GM12878 (cell line): ENCODE results near the gene DMXL1. TPM values are rescaled to one million over a fixed set of nuclear protein-coding genes. Genes with fewer than 3 reads are reported as not detected.

ENCODE experiments used
- ATAC-seq: fragments of 200-7000 bp; cut with Tn5 transposase; 3 replicates; pipeline ENCODE4 v1.9.1; 2020; ENCODE audit warnings: mild to moderate bottlenecking, moderate library complexity
- BruUV-seq: library from RNA; stranded (reverse); fragments of 400-500 nt; replicated peaks from 2 replicates; lab custom pipeline; 2021; lab: Mats Ljungman, UMichigan
- CTCF ChIA-PET: fragments of 300-600 bp; sonication (Branson Sonifier 250); formaldehyde crosslinking; extraction: SDS; loops from one replicate; lab custom pipeline; 2021; ENCODE audit warnings: inconsistent platforms; lab: Yijun Ruan, JAX
- POLR2A ChIA-PET: fragments of 350-600 bp; formaldehyde crosslinking; extraction: SDS; loops from one replicate; lab custom pipeline; 2021; ENCODE audit warnings: inconsistent platforms; lab: Charles Lee
- RAD21 ChIA-PET: fragments of 300-600 bp; sonication (Branson Sonifier 250); formaldehyde crosslinking; loops from one replicate; lab custom pipeline; 2023; ENCODE audit warnings: antibody characterized with exemption; ENCODE audit not compliant: unreplicated experiment; lab: Charles Lee
- SMC1A ChIA-PET: fragments of 300-600 bp; sonication (Branson Sonifier 250); formaldehyde crosslinking; loops from one replicate; lab custom pipeline; 2023; ENCODE audit not compliant: unreplicated experiment, uncharacterized antibody; lab: Charles Lee
- DNase-seq: peaks from one replicate; pipeline ENCODE4 v3.0.0-alpha.2; 2011; ENCODE audit warnings: low read depth, low spot score
- FAIRE-seq: peaks from 3 replicates; lab custom pipeline; 2011; peaks lifted over from hg19 to GRCh38; lab: Jason Lieb, UNC
- H2AFZ ChIP-seq: 2 replicates; pipeline ENCODE4 v1.6.0; 2011; ENCODE audit warnings: low read depth, low read length, control low read depth; ENCODE audit not compliant: control insufficient read depth
- H3K27ac ChIP-seq: 2 replicates; pipeline ENCODE4 v1.5.1; 2011; ENCODE audit warnings: control low read depth; ENCODE audit not compliant: control insufficient read depth, insufficient read depth
- H3K27me3 ChIP-seq, 2 experiments: replicated peaks in 1 of 2; 2 replicates each; pipeline versions ENCODE4 v1.6.0 to v1.6.1; 2011; ENCODE audit warnings: low read length in 1 of 2; ENCODE audit not compliant: control insufficient read depth in 2 of 2, insufficient read depth in 2 of 2
- H3K36me3 ChIP-seq, 2 experiments: 2 replicates each; pipeline ENCODE4 v1.5.1; 2011; ENCODE audit warnings: low read length in 1 of 2; ENCODE audit not compliant: control insufficient read depth in 2 of 2, insufficient read depth in 2 of 2
- H3K4me1 ChIP-seq: 2 replicates; pipeline ENCODE4 v1.6.1; 2011; ENCODE audit warnings: mild to moderate bottlenecking, low read length, moderate library complexity, mixed read lengths; ENCODE audit not compliant: control insufficient read depth, insufficient read depth
- H3K4me2 ChIP-seq: 2 replicates; pipeline ENCODE4 v1.6.0; 2011; ENCODE audit warnings: control low read depth; ENCODE audit not compliant: control insufficient read depth, insufficient read depth
- H3K4me3 ChIP-seq: fragments of 200-600 bp; sonication (generic); 2 replicates; pipeline ENCODE4 v1.5.1; 2016
- H3K79me2 ChIP-seq: 2 replicates; pipeline ENCODE4 v1.6.0; 2011; ENCODE audit warnings: low read length; ENCODE audit not compliant: control insufficient read depth, insufficient read depth
- H3K9ac ChIP-seq: 2 replicates; pipeline ENCODE4 v1.8.0; 2011; ENCODE audit warnings: low read length, control low read depth, mixed read lengths; ENCODE audit not compliant: control insufficient read depth, insufficient read depth
- H3K9me3 ChIP-seq: replicated peaks from 3 replicates; pipeline ENCODE4 v1.5.1; 2011; ENCODE audit warnings: mild to moderate bottlenecking, low read length; ENCODE audit not compliant: control insufficient read depth, insufficient read depth
- H4K20me1 ChIP-seq: 2 replicates; pipeline ENCODE4 v1.6.0; 2011; ENCODE audit not compliant: control insufficient read depth, insufficient read depth
- CBX5 ChIP-seq: sonication (generic); IDR thresholded peaks from 2 replicates; pipeline ENCODE4 v1.6.1; 2016; ENCODE audit warnings: low read depth, moderate library complexity, mild to moderate bottlenecking, inconsistent platforms
- CTCF ChIP-seq, 3 experiments: IDR thresholded peaks in 2 of 3; conservative IDR thresholded peaks in 1 of 3; 2 replicates each; pipeline ENCODE4 v1.5.1; 2011; ENCODE audit warnings: low read depth in 3 of 3, low read length in 3 of 3, mild to moderate bottlenecking in 3 of 3, control low read depth in 2 of 3, moderate library complexity in 2 of 3, inconsistent platforms in 1 of 3, mixed read lengths in 1 of 3; ENCODE audit not compliant: control insufficient read depth in 2 of 3, insufficient read depth in 1 of 3; ENCODE audit errors: extremely low read depth in 1 of 3
- E2F4 ChIP-seq: IDR thresholded peaks from 2 replicates; pipeline ENCODE4 v1.6.1; 2012; ENCODE audit warnings: low read depth, low read length, improper control_type of control experiment
- HDAC2 ChIP-seq: fragments of 200-600 bp; sonication (generic); IDR thresholded peaks from 2 replicates; pipeline ENCODE4 v1.6.1; 2017
- HDAC6 ChIP-seq: fragments of 200-600 bp; sonication (generic); IDR thresholded peaks from one replicate; pipeline ENCODE4 v1.8.0; 2017; ENCODE audit warnings: antibody characterized with exemption; ENCODE audit not compliant: unreplicated experiment
- HDGF ChIP-seq: fragments of 450-650 bp; IDR thresholded peaks from 2 replicates; pipeline ENCODE4 v1.6.1; 2016; ENCODE audit warnings: antibody characterized with exemption
- IKZF1 ChIP-seq: fragments of 450-650 bp; conservative IDR thresholded peaks from 2 replicates; pipeline ENCODE4 v1.6.1; 2017; ENCODE audit warnings: antibody characterized with exemption, mild to moderate bottlenecking
- JUND ChIP-seq: IDR thresholded peaks from 2 replicates; pipeline ENCODE4 v1.6.1; 2012; ENCODE audit warnings: low read depth, mild to moderate bottlenecking, low read length, improper control_type of control experiment, moderate library complexity
- MTA3 ChIP-seq: IDR thresholded peaks from 2 replicates; pipeline ENCODE4 v1.6.1; 2012; ENCODE audit warnings: low read length, inconsistent platforms, borderline replicate concordance
- NFXL1 ChIP-seq: fragments of 450-650 bp; IDR thresholded peaks from 2 replicates; pipeline ENCODE4 v1.6.1; 2017; ENCODE audit warnings: antibody characterized with exemption, mild to moderate bottlenecking, borderline replicate concordance
- POLR2AphosphoS2 ChIP-seq: IDR thresholded peaks from 2 replicates; pipeline ENCODE4 v1.6.1; 2011; ENCODE audit warnings: low read depth, mild to moderate bottlenecking, low read length, improper control_type of control experiment, moderate library complexity
- PRDM15 ChIP-seq: fragments of 450-650 bp; formaldehyde crosslinking; IDR thresholded peaks from 2 replicates; pipeline ENCODE4 v1.4.0; 2020; ENCODE audit warnings: mild to moderate bottlenecking, moderate library complexity
- RAD21 ChIP-seq: IDR thresholded peaks from 2 replicates; pipeline ENCODE4 v1.6.1; 2011; ENCODE audit warnings: mild to moderate bottlenecking, low read depth, low read length, moderate library complexity; ENCODE audit not compliant: insufficient read depth
- RCOR1 ChIP-seq: conservative IDR thresholded peaks from 2 replicates; pipeline ENCODE4 v1.6.1; 2012; ENCODE audit warnings: low read depth, low read length, improper control_type of control experiment
- SMAD5 ChIP-seq: IDR thresholded peaks from 2 replicates; pipeline ENCODE4 v1.6.1; 2016; ENCODE audit warnings: antibody characterized with exemption, low read depth
- SREBF2 ChIP-seq: IDR thresholded peaks from 2 replicates; pipeline ENCODE4 v1.6.1; 2012; ENCODE audit warnings: mild to moderate bottlenecking, low read length
- TAF1 ChIP-seq: IDR thresholded peaks from 2 replicates; pipeline ENCODE4 v1.6.1; 2011; ENCODE audit warnings: mild to moderate bottlenecking, low read depth, low read length, borderline replicate concordance
- USF1 ChIP-seq: IDR thresholded peaks from 2 replicates; pipeline ENCODE4 v1.6.1; 2011; ENCODE audit warnings: borderline replicate concordance, low read depth, mild to moderate bottlenecking, moderate library complexity, mixed read lengths, low read length; ENCODE audit not compliant: insufficient read depth; ENCODE audit errors: extremely low read length
- WGBS: methylation state at CpG from one replicate; pipeline ENCODE4 v1.1.6; 2016; ENCODE audit warnings: low lambda C conversion rate; ENCODE audit not compliant: insufficient replicate concordance, insufficient coverage; ENCODE audit errors: missing lambda C conversion rate; 5-methylcytosine and 5-hydroxymethylcytosine counted together
- in situ Hi-C: fragments of 300-500 bp; cut with MboI; formaldehyde crosslinking; loops from 9 replicates; pipeline ENCODE4 v1.14.3; 2018; ENCODE audit warnings: mixed read lengths
- intact Hi-C: fragments of 100-400 bp; cut with micrococcal nuclease; formaldehyde crosslinking; loops from one replicate; pipeline ENCODE4 v1.14.2; 2022; ENCODE audit not compliant: unreplicated experiment
- polyA plus RNA-seq, 11 experiments: library from polyadenylated mRNA; depleted of rRNA in 4 of 11; unstranded in 6 of 11; stranded (reverse) in 5 of 11; fragments of >200 nt; fragmentation: Nextera tagmentation in 4 of 11; fragmentation: Illumina TruSeq in 1 of 11; extraction: Ambion mirVana in 4 of 11; extraction: Trizol in 1 of 11; gene quantifications; 1 replicate in 1 of 11; 2 replicates in 10 of 11; pipeline versions ENCODE4 v1.2.1 to v1.2.3, GENCODE V29; 2011 to 2016; ENCODE audit warnings: inconsistent platforms in 2 of 11, missing spikeins in 2 of 11, low read depth in 1 of 11
- total RNA-seq, 4 experiments: library from RNA; depleted of rRNA in 3 of 4; stranded (reverse); fragments of >200 nt in 3 of 4; fragmentation: Illumina TruSeq in 1 of 4; extraction: Trizol in 1 of 4; gene quantifications; 2 replicates each; pipeline versions ENCODE4 v1.2.1 to v1.2.3, GENCODE V29; 2013 to 2021

The DMXL1 gene
- total and polyA plus RNA-seq, 10 of the 15 experiments (the other 5 are each of a cell fraction or from before 2014, with no cell fraction given) = 9.1 to 67.7 (median 34.1) TPM

GRCh38 chr5:119120893-119121292 is 50.0 kb downstream of the DMXL1 start:
- TF ChIP-seq CBX5 = no peak
- TF ChIP-seq E2F4 = no peak
- no peak for TF ChIP-seq IKZF1
- no peak for TF ChIP-seq JUND
- TF ChIP-seq TAF1 = no peak
- TF ChIP-seq RCOR1 = no peak
- no peak for TF ChIP-seq NFXL1
- no peak for TF ChIP-seq HDAC2
- TF ChIP-seq SMAD5 = no peak
- no peak for TF ChIP-seq SREBF2
- no peak for TF ChIP-seq MTA3
- TF ChIP-seq CTCF (IDR thresholded peaks at IDR 0.05 in 2 of 3, conservative IDR thresholded peaks at IDR 0.05 in 1 of 3; ENCODE audit: control insufficient read depth in 2 of 3, extremely low read depth in 1 of 3, insufficient read depth in 1 of 3, low read depth in 3 of 3, low read length in 3 of 3) = no peak
- no peak for TF ChIP-seq POLR2AphosphoS2
- TF ChIP-seq HDGF = no peak
- no peak for TF ChIP-seq RAD21
- no peak for TF ChIP-seq HDAC6
- no peak for TF ChIP-seq USF1
- no peak for TF ChIP-seq PRDM15
- intact Hi-C loops (no loop called here), in situ Hi-C loops (no loop called here)
- Histone ChIP-seq H2AFZ (no peak overlapping the region), H3K9ac (no peak overlapping the region), H4K20me1 (no peaks in the 10 kb centered on the region), H3K4me1 (no peaks in the 10 kb centered on the region), H3K9me3 (peaks cover 2% of the 10 kb centered on the region; the same call in 2 of the 3 replicates), H3K27me3 (no peaks in the 10 kb centered on the region), H3K4me3 (no peak overlapping the region), H3K36me3 (peaks cover 0 to 23% of the 10 kb centered on the region in 2 experiments; a peak in 3 of 4 replicates), H3K79me2 (no peaks in the 10 kb centered on the region), H3K27ac (no peak overlapping the region), H3K4me2 (no peak overlapping the region)
- ChIA-PET CTCF (no interaction called here), SMC1A (no interaction called here), POLR2A (no interaction called here), RAD21 (no interaction called here)
- FAIRE-seq = no peak
- WGBS = 100% methylated on average over 4 of the region's 4 CpGs
- ATAC-seq = no peak
- no TSS peak for BruUV-seq
- no peak for DNase-seq
